Esophagus squamous epithelium (tissue), 5 donors: ENCODE data around the gene PCCA. TPM values are rescaled to one million over a fixed set of nuclear protein-coding genes. Genes with fewer than 3 reads are reported as not detected.

Experiments used
- DNase-seq: peaks from one replicate; lab custom pipeline; 2025; lab: John Stamatoyannopoulos, UW
- H3K27ac ChIP-seq, 4 donors: fragments of 200-600 bp; sonication (generic); one replicate each; pipeline ENCODE4 v1.5.1; 2016 to 2019; ENCODE audit warnings: mild to moderate bottlenecking in 1 of 4
- H3K27me3 ChIP-seq, 4 donors: fragments of 200-600 bp; sonication (generic); 1 replicate in 3 of 4; 2 replicates in 1 of 4; pipeline versions ENCODE4 v1.5.1 to v1.6.0; 2017 to 2021; ENCODE audit warnings: antibody characterized with exemption in 1 of 4
- H3K36me3 ChIP-seq, 3 donors: fragments of 200-600 bp; sonication (generic); one replicate each; pipeline ENCODE4 v1.5.1; 2016 to 2019
- H3K4me1 ChIP-seq, 3 donors: fragments of 200-600 bp; sonication (generic); one replicate each; pipeline ENCODE4 v1.5.1; 2017 to 2019
- H3K4me3 ChIP-seq, 4 donors: fragments of 200-600 bp; sonication (generic); 1 replicate in 3 of 4; 2 replicates in 1 of 4; pipeline ENCODE4 v1.5.1; 2016 to 2019; ENCODE audit warnings: mild to moderate bottlenecking in 2 of 4, moderate library complexity in 1 of 4
- H3K9me3 ChIP-seq, 3 donors: fragments of 200-600 bp; sonication (generic); one replicate each; pipeline ENCODE4 v1.5.1; 2016 to 2019
- POLR2A ChIP-seq, 4 donors: fragments of 450-650 bp; IDR thresholded peaks; one replicate each; pipeline ENCODE4 v1.6.1; 2017; ENCODE audit warnings: antibody characterized with exemption in 4 of 4, mild to moderate bottlenecking in 4 of 4, moderate library complexity in 3 of 4
- WGBS, 2 donors: methylation state at CpG; one replicate each; pipeline ENCODE4 v1.1.5; 2018; 5-methylcytosine and 5-hydroxymethylcytosine counted together
- intact Hi-C: fragments of 100-400 bp; cut with DNase I; formaldehyde crosslinking; loops from one replicate; pipeline ENCODE4 v1.15.0; 2022
- total RNA-seq, 4 donors: library from RNA; depleted of rRNA; stranded (reverse); fragments of >200 nt; gene quantifications; one replicate each; pipeline ENCODE4 v1.1.0, GENCODE V29; 2016
- TF ChIP-seq, protein P1 (sequence below), 6 experiments: fragments of 450-650 bp in 4 of 6; fragments of 200-600 bp in 2 of 6; sonication (generic) in 2 of 6; IDR thresholded peaks; one replicate each; pipeline ENCODE4 v1.5.1; 2016 to 2019; ENCODE audit warnings: antibody characterized with exemption in 6 of 6, mild to moderate bottlenecking in 4 of 6, moderate library complexity in 4 of 6
- donor health status: DM: yes; HTN: yes; CAD: no.

The PCCA gene
- total RNA-seq, 4 donors from 2014 or later = 21.5 to 46.5 (median 30.2) TPM

DNA sequence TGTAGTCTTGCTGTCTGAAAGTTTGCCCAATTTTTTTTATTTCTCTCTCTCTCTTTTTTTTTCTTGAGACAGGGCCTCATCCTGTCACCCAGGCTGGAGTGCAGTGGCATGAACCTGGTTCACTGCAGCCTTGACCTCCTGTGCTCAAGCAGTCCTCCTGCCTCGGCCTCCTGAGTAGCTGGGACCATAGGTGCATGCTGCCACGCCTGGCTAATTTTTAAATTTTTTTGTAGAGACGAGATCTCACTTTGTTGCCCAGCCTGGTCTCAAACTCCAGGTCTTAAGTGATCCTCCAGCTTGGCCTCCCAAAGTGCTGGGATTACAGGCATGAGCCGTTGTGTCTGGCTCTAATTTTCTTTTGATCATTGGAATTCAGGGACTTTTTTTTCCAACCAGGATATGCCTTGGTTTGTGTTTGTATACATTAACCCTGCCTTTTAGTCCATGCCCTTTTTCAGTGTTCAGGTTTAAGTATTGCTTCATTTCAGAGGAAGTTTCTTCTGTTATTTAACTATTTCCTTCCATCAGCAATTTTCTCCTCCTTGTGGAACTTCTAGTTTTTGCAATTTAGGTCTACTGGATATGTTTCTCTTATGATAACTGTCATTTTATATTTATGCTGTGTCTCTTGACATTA, 201.4 kb downstream of the PCCA start:
- no peak overlapping the region for H3K27ac ChIP-seq
- H3K4me3 ChIP-seq = no peak overlapping the region
- no peak for TF ChIP-seq POLR2A (IDR thresholded peaks at IDR 0.05)
- TF ChIP-seq, protein P1, sequence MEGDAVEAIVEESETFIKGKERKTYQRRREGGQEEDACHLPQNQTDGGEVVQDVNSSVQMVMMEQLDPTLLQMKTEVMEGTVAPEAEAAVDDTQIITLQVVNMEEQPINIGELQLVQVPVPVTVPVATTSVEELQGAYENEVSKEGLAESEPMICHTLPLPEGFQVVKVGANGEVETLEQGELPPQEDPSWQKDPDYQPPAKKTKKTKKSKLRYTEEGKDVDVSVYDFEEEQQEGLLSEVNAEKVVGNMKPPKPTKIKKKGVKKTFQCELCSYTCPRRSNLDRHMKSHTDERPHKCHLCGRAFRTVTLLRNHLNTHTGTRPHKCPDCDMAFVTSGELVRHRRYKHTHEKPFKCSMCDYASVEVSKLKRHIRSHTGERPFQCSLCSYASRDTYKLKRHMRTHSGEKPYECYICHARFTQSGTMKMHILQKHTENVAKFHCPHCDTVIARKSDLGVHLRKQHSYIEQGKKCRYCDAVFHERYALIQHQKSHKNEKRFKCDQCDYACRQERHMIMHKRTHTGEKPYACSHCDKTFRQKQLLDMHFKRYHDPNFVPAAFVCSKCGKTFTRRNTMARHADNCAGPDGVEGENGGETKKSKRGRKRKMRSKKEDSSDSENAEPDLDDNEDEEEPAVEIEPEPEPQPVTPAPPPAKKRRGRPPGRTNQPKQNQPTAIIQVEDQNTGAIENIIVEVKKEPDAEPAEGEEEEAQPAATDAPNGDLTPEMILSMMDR (IDR thresholded peaks at IDR 0.05) = no peak
- H3K4me1 ChIP-seq = no peaks in the 10 kb centered on the region
- H3K9me3 ChIP-seq = no peaks in the 10 kb centered on the region
- no peak for DNase-seq
- H3K36me3 ChIP-seq = peaks cover 0 to 14% (median 0%) of the 10 kb centered on the region in 3 donors
- intact Hi-C loops = no loop called here
- H3K27me3 ChIP-seq = no peaks in the 10 kb centered on the region
- WGBS, 2 donors = 81 to 84% methylated on average over 4 of the region's 4 CpGs

DNA sequence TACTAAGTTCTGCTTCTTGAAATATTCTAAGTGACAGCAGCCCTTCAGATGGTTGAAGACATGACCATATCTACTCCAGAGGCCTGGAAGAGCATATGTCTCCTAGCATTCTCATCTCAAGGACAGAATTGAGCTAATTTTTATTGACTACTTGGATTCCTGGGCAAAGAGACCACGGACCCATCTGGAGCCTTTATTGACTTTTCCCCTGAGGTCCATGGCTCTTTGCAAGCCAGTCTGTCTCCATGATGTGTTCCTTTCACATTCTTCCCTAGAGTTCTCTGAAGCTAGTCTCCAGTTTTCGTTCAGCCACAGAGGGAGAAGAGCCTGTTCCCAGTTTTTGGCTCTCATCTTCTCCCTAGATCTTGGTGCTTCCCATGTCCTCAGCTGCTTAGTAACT, 202.7 kb downstream of the PCCA start:
- TF ChIP-seq, protein P1 (IDR thresholded peaks at IDR 0.05) = no peak
- no peak for TF ChIP-seq POLR2A (IDR thresholded peaks at IDR 0.05)
- Histone ChIP-seq H3K27me3 (no peaks in the 10 kb centered on the region), H3K27ac (no peak overlapping the region), H3K36me3 (peaks cover 0 to 14% (median 0%) of the 10 kb centered on the region in 3 donors), H3K4me1 (no peaks in the 10 kb centered on the region), H3K9me3 (no peaks in the 10 kb centered on the region), H3K4me3 (no peak overlapping the region)
- DNase-seq = no peak
- WGBS, 2 donors = 81 to 92% methylated on average over 2 of the region's 2 CpGs
- intact Hi-C loops = no loop called here

DNA sequence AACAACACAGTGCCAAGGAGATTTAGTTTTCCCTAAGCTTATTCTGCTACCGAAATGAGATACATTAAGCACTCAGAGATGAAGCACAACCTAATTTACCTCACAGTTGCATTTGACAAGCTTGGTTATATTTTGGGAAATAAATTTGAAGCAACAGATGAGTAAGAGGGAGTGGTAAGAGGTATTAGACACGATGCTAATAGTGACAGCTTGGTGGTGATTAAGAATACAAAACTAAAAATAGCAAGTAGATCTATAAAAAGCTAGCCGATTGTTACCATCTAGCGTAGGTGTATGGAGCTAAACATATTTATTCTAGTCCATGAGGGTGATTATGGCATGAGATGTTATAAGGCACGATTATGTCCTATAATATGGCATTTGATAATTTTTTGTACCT, 208.5 kb downstream of the PCCA start:
- no peaks in the 10 kb centered on the region for H3K27me3 ChIP-seq
- H3K4me3 ChIP-seq = no peak overlapping the region
- H3K36me3 ChIP-seq = no peaks in the 10 kb centered on the region
- TF ChIP-seq, protein P1 (IDR thresholded peaks at IDR 0.05) = no peak
- no peak for TF ChIP-seq POLR2A (IDR thresholded peaks at IDR 0.05)
- no peak overlapping the region for H3K27ac ChIP-seq
- intact Hi-C loops = no loop called here
- WGBS, 2 donors = 70 to 73% methylated on average over 5 of the region's 5 CpGs
- H3K4me1 ChIP-seq = no peaks in the 10 kb centered on the region
- DNase-seq = no peak
- no peaks in the 10 kb centered on the region for H3K9me3 ChIP-seq

DNA sequence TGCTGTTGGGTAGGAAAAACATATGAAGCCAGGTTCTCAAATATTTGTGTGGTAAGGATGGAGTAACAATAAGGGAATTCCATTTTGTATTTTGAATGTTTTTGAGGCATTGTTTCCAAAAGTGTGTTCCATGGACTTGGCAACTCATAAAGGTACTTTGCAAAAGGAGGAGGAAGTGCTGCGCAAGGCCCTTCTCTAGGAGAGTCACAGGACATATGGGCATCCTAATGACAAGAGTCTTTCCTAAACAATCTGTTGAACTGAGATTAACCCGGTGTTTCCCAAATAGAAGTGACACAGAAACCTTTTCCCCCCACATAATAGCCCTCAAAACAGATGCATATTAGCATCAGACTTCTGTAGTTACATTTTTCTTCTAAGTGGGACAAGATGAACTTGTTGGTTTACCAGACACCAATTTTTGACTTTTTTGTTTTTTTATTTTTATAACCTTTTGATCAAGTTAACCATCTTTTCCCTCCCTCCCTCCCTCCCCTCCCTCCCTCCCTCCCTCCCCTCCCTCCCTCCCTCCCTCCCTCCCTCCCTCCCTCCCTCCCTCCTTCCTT, 209.3 kb downstream of the PCCA start:
- no peak for DNase-seq
- Histone ChIP-seq H3K4me3 (no peak overlapping the region), H3K9me3 (no peaks in the 10 kb centered on the region), H3K27me3 (no peaks in the 10 kb centered on the region), H3K4me1 (no peaks in the 10 kb centered on the region), H3K36me3 (no peaks in the 10 kb centered on the region), H3K27ac (no peak overlapping the region)
- intact Hi-C loops = no loop called here
- TF ChIP-seq POLR2A (IDR thresholded peaks at IDR 0.05) = no peak
- TF ChIP-seq, protein P1 (IDR thresholded peaks at IDR 0.05) = no peak
- 77 to 86% methylated on average over 2 of the region's 2 CpGs for WGBS, 2 donors

DNA sequence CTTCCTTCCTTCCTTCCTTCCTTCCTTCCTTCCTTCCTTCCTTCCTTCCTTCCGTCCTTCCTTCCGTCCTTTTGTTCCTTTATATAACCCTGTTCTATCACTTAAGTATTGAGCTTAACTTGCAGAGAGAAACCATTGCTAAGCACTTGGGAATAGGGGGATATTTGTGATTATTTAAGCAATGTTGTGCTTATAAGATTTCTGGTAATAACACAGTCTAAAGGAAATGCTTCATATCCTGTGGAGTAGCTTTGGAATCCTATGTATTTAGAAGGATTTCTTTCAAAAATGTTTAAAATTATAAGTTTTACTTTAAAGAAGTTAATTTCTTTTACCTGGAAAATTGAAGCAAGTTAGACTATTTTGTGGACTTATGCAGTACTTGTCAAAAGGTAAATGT, 209.8 kb downstream of the PCCA start:
- no peak for TF ChIP-seq POLR2A (IDR thresholded peaks at IDR 0.05)
- TF ChIP-seq, protein P1 (IDR thresholded peaks at IDR 0.05) = no peak
- no peaks in the 10 kb centered on the region for H3K36me3 ChIP-seq
- no peaks in the 10 kb centered on the region for H3K27me3 ChIP-seq
- H3K27ac ChIP-seq = no peak overlapping the region
- 71 to 100% methylated on average over 2 of the region's 2 CpGs for WGBS, 2 donors
- no peaks in the 10 kb centered on the region for H3K9me3 ChIP-seq
- DNase-seq = no peak
- H3K4me1 ChIP-seq = no peaks in the 10 kb centered on the region
- no peak overlapping the region for H3K4me3 ChIP-seq
- intact Hi-C loops = no loop called here
